Measurements from ENCODE around the gene RCN1. TPM values are rescaled to one million over a fixed set of nuclear protein-coding genes. Genes with fewer than 3 reads are reported as not detected.

The RCN1 gene
- total RNA-seq, 1 donor from 2014 or later: 48.6 TPM

DNA sequence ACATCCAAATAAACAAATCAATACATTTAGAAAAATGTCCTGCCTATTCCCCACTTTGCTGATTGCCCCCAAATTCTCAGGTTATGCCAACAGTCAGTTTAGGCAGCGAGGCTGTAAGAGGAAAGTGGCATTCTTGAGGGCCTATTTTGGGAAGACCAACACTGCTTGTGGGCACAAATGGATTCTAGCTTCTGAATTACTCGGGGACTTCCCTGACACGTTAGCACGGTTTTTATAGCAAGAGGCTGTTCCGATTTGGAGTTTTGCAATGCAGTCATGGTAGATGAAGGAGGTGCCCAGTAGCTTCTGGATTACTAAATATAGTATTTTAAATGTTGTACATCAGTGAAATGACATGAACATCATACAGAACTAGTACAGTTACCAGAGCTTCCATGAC is 13.1 kb downstream of the RCN1 start:
- Histone ChIP-seq H3K27ac (no peak overlapping the region), H3K27me3 (no peaks in the 10 kb centered on the region)
- TF ChIP-seq POLR2A (IDR thresholded peaks at IDR 0.05) (no peak), POLR2AphosphoS5 (IDR thresholded peaks at IDR 0.05; ENCODE audit: insufficient read depth in 1 of 2, low read depth in 1 of 2) (no peak)
- TF ChIP-seq, protein P1, sequence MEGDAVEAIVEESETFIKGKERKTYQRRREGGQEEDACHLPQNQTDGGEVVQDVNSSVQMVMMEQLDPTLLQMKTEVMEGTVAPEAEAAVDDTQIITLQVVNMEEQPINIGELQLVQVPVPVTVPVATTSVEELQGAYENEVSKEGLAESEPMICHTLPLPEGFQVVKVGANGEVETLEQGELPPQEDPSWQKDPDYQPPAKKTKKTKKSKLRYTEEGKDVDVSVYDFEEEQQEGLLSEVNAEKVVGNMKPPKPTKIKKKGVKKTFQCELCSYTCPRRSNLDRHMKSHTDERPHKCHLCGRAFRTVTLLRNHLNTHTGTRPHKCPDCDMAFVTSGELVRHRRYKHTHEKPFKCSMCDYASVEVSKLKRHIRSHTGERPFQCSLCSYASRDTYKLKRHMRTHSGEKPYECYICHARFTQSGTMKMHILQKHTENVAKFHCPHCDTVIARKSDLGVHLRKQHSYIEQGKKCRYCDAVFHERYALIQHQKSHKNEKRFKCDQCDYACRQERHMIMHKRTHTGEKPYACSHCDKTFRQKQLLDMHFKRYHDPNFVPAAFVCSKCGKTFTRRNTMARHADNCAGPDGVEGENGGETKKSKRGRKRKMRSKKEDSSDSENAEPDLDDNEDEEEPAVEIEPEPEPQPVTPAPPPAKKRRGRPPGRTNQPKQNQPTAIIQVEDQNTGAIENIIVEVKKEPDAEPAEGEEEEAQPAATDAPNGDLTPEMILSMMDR (IDR thresholded peaks at IDR 0.05): no peak

DNA sequence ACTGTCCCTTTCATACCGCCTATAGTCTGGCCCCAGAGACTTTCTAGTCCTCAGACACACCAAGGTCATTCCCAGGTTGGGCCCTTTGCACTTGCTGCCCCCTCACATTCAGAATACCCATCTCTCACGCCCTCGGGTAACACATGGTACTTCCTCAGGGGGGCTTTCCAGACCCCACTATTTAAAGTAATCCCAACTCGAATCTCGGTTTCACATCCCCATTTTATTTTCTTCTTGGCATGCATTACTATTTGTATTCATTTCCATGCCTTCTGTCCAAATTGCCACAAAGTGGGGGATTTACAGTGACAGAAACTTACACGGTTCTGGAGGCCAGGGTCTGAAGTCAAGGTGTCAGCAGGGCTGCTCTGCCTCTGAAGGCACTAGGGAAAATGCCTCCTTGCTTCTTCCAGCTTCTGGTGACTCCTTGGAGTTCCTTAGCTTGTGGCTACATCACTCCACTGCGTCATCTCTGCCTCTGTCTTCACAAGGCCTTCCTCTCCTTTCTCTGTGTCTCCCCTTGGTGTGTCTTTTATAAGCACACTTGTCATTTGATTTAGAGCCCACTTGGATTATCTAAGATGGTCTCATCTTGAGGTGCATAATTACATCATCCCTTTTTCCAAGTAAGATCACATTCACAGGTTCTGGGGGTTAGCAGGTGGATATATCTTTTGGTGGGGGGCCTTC is 15.1 kb downstream of the RCN1 start:
- no peak overlapping the region for H3K4me3 ChIP-seq
- H3K36me3 ChIP-seq: peaks cover 0 to 25% of the 10 kb centered on the region in 2 donors
- TF ChIP-seq POLR2A (IDR thresholded peaks at IDR 0.05) (no peak), POLR2AphosphoS5 (IDR thresholded peaks at IDR 0.05; ENCODE audit: insufficient read depth in 1 of 2, low read depth in 1 of 2) (no peak)
- TF ChIP-seq, protein P1 (IDR thresholded peaks at IDR 0.05): no peak
- no peaks in the 10 kb centered on the region for H3K9me3 ChIP-seq
- no peaks in the 10 kb centered on the region for H3K4me1 ChIP-seq
- H3K27ac ChIP-seq: no peak overlapping the region
- DNase-seq (ENCODE audit: extremely low spot score in 2 of 2): no peak
- intact Hi-C loops (cut with DNase I): no loop called here
- no peaks in the 10 kb centered on the region for H3K27me3 ChIP-seq

More for the DNA sequence above, 13.1 kb downstream of the RCN1 start:
- Histone ChIP-seq H3K4me3 (no peak overlapping the region), H3K36me3 (peaks cover 0 to 37% of the 10 kb centered on the region in 2 donors), H3K4me1 (no peaks in the 10 kb centered on the region), H3K9me3 (no peaks in the 10 kb centered on the region)
- intact Hi-C loops (cut with DNase I): no loop called here
- no peak for DNase-seq (ENCODE audit: extremely low spot score in 2 of 2)

DNA sequence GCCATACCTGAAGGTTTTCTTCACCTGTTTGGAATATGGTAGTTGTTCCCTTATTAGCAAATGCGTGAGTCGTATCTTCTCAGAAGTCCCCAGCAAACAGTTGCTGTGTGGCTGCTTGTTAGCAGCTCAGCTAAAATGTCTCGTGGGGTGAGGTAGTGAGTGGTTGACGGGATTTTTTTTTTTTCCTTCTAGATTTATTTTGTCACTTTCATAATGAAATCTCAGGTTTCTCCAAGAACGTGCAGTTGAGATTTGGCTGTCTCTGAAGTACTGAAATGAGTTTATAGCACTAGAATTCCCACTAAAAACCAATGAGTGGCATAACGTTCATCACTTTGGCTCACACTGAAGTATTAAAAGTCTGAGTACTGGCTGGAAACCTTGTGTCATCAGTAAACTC is 16.8 kb downstream of the RCN1 start:
- Histone ChIP-seq H3K4me3 (no peak overlapping the region), H3K27ac (no peak overlapping the region), H3K4me1 (no peaks in the 10 kb centered on the region), H3K9me3 (no peaks in the 10 kb centered on the region), H3K27me3 (no peaks in the 10 kb centered on the region), H3K36me3 (peaks cover 0 to 13% of the 10 kb centered on the region in 2 donors)
- no peak for TF ChIP-seq POLR2A (IDR thresholded peaks at IDR 0.05)
- TF ChIP-seq, protein P1 (IDR thresholded peaks at IDR 0.05): no peak
- TF ChIP-seq POLR2AphosphoS5 (IDR thresholded peaks at IDR 0.05; ENCODE audit: insufficient read depth in 1 of 2, low read depth in 1 of 2): no peak
- DNase-seq (ENCODE audit: extremely low spot score in 2 of 2): no peak
- intact Hi-C loops (cut with DNase I): no loop called here

DNA sequence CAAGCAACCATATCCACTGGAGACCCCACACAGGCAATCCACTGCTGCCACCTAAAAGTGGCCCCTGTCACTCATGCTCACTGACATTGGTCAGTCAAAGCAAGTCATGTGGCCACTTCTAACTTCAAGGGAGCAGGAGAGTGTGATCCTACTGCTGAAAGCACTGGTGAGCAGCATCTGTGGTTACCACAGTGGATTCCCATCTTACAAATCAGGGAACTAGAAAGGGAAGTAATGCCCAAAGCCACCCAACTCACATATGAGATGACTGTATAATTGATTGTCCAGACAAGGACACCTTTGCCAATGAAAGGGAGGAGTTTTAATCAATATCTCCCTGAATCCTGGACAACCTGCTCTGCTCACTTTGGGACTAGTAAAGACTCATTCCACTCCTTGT is 17.7 kb downstream of the RCN1 start:
- H3K27ac ChIP-seq: no peak overlapping the region
- intact Hi-C loops (cut with DNase I): no loop called here
- H3K27me3 ChIP-seq: no peaks in the 10 kb centered on the region
- H3K4me3 ChIP-seq: no peak overlapping the region
- DNase-seq (ENCODE audit: extremely low spot score in 2 of 2): no peak
- H3K36me3 ChIP-seq: peaks cover 0 to 5% of the 10 kb centered on the region in 2 donors
- no peaks in the 10 kb centered on the region for H3K9me3 ChIP-seq
- H3K4me1 ChIP-seq: no peaks in the 10 kb centered on the region
- TF ChIP-seq, protein P1 (IDR thresholded peaks at IDR 0.05): no peak
- TF ChIP-seq POLR2A (IDR thresholded peaks at IDR 0.05): no peak
- no peak for TF ChIP-seq POLR2AphosphoS5 (IDR thresholded peaks at IDR 0.05; ENCODE audit: insufficient read depth in 1 of 2, low read depth in 1 of 2)

DNA sequence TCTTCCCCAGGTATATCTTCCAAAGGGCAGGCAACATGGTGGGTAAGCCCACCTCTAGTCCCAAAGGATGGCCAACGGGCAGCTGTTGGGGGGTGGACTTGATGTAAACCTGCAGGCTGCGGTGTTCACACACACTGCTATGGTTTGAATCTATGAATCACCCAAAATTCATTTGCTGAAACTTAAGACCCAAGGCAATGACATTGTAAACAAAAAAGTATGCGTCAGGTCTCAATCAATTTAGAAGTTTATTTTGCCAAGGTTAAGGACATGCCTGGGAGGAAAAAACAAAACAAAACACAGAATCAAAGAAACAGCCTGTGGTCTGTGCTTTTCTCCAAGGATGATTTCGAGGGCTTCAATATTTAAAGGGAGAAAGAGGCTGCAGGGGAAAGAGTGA is 18.3 kb downstream of the RCN1 start:
- no peaks in the 10 kb centered on the region for H3K36me3 ChIP-seq
- H3K4me1 ChIP-seq: no peaks in the 10 kb centered on the region
- no peak for TF ChIP-seq POLR2AphosphoS5 (IDR thresholded peaks at IDR 0.05; ENCODE audit: insufficient read depth in 1 of 2, low read depth in 1 of 2)
- TF ChIP-seq POLR2A (IDR thresholded peaks at IDR 0.05): no peak
- TF ChIP-seq, protein P1 (IDR thresholded peaks at IDR 0.05): no peak
- H3K27me3 ChIP-seq: no peaks in the 10 kb centered on the region
- intact Hi-C loops (cut with DNase I): no loop called here
- H3K9me3 ChIP-seq: no peaks in the 10 kb centered on the region
- no peak overlapping the region for H3K27ac ChIP-seq
- no peak overlapping the region for H3K4me3 ChIP-seq
- DNase-seq (ENCODE audit: extremely low spot score in 2 of 2): no peak
